BE2C (cell line): ENCODE results near the gene RNU5D-1.
"Not testable (repeated sequence)": the region's sequence is repeated elsewhere in the genome, so short reads cannot be mapped to it uniquely, and the experiment has no call there.

ENCODE experiments used
- DNase-seq: peaks from one replicate; pipeline ENCODE4 v3.0.0-alpha.2; 2020
- H3K27me3 ChIP-seq: fragments of 250-450 bp; sonication (Bioruptor Pico); 2 replicates; pipeline ENCODE4 v1.5.1; 2020; ENCODE audit warnings: mild to moderate bottlenecking
- H3K36me3 ChIP-seq: fragments of 250-450 bp; sonication (Bioruptor Pico); 2 replicates; pipeline ENCODE4 v1.5.1; 2020; ENCODE audit warnings: mild to moderate bottlenecking
- H3K4me1 ChIP-seq: fragments of 250-450 bp; sonication (Bioruptor Pico); 2 replicates; pipeline ENCODE4 v1.5.1; 2020
- H3K4me3 ChIP-seq: 2 replicates; pipeline ENCODE4 v1.5.1; 2011; ENCODE audit warnings: low read depth, low read length
- H3K9me3 ChIP-seq: fragments of 250-450 bp; sonication (Bioruptor Pico); 2 replicates; pipeline ENCODE4 v1.5.1; 2020
- CTCF ChIP-seq: IDR thresholded peaks from 2 replicates; pipeline ENCODE4 v1.5.1; 2012; ENCODE audit warnings: mild to moderate bottlenecking, low read depth, low read length

Gene RNU5D-1

DNA sequence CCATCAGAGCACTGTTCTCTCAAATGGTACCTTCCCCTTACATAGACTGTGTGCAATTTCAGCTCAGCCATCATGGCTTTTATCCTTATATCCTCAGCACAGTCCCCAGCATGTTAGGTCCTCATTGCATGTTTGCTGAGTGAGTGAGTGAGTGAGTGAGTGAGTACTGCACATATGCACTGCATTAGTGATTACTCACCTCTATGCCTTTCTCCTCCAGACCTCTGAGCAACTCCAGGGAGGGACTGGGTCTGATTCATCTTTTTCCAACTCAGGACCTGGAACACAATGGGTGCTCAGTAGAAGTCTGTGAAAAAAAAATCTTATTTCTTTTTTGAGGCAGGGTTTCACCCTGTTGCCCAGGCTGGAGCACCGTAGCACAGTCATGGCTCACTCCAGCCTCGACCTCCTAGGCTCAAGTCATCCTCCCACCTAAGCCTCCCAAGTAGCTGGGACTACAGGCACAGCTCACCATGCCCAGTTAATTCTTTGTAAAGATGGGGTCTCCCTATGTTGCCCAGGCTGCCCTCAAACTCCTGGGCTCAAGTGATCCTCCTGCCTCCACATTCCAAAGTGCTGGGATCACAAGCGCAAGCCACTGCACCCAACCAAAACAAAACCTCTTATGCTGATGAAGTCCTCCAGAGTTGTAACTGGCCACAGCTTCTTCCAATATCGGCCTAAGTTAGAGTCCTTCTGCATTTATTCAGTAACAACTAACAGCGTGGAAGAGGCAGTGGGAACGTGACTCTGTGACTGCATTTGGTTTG lies 23.7 kb downstream of the RNU5D-1 start:
- Histone ChIP-seq H3K36me3 (no peaks in the 10 kb centered on the region), H3K27me3 (no peaks in the 10 kb centered on the region), H3K9me3 (no peaks in the 10 kb centered on the region), H3K4me3 (no peak overlapping the region), H3K4me1 (no peaks in the 10 kb centered on the region)
- TF ChIP-seq CTCF, result no peak
- DNase-seq, result no peak

GRCh38 chr1:44705938-44706337 lies 25.0 kb downstream of the RNU5D-1 start:
- no peak overlapping the region for H3K4me3 ChIP-seq
- DNase-seq, result no peak

DNA sequence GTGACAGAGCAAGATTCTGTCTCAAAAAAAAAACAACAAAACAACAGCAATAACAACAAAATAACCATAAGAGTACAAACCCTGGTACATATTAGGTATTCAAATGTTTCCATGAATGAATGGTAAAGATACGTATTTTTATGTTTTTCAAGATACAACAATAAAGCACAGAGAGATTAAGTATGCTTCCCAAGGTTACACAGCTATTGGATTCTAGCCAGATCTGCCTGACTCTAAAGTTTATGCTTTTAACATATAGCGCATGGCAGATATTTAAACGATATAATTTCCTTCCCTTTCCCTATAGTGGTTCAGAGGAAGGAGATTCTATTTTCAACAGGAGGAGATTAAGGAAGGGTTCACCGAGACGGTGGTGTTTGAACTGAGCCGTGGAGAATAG lies 25.5 kb downstream of the RNU5D-1 start:
- Histone ChIP-seq H3K9me3 (no peaks in the 10 kb centered on the region), H3K4me1 (no peaks in the 10 kb centered on the region), H3K4me3 (no peak overlapping the region), H3K27me3 (no peaks in the 10 kb centered on the region), H3K36me3 (no peaks in the 10 kb centered on the region)
- TF ChIP-seq CTCF, result no peak
- DNase-seq, result no peak

More at GRCh38 chr1:44705938-44706337, 25.0 kb downstream of the RNU5D-1 start:
- H3K27me3 ChIP-seq, result no peaks in the 10 kb centered on the region
- H3K9me3 ChIP-seq, result no peaks in the 10 kb centered on the region
- H3K4me1 ChIP-seq, result no peaks in the 10 kb centered on the region
- H3K36me3 ChIP-seq, result no peaks in the 10 kb centered on the region
- no peak for TF ChIP-seq CTCF

- no peak for TF ChIP-seq CTCF
- DNase-seq, result no peak
- H3K4me3 ChIP-seq, result no peak overlapping the region
- H3K9me3 ChIP-seq, result no peaks in the 10 kb centered on the region
- H3K4me1 ChIP-seq, result no peaks in the 10 kb centered on the region
- no peaks in the 10 kb centered on the region for H3K27me3 ChIP-seq
- no peaks in the 10 kb centered on the region for H3K36me3 ChIP-seq
Observed at GRCh38 chr1:44701141-44701573, 29.8 kb downstream of the RNU5D-1 start.

- no peak for TF ChIP-seq CTCF
- Histone ChIP-seq H3K4me3 (no peak overlapping the region), H3K27me3 (no peaks in the 10 kb centered on the region), H3K4me1 (no peaks in the 10 kb centered on the region), H3K36me3 (no peaks in the 10 kb centered on the region), H3K9me3 (no peaks in the 10 kb centered on the region)
- no peak for DNase-seq
Observed at GRCh38 chr1:44700573-44700972, 30.4 kb downstream of the RNU5D-1 start.

DNA sequence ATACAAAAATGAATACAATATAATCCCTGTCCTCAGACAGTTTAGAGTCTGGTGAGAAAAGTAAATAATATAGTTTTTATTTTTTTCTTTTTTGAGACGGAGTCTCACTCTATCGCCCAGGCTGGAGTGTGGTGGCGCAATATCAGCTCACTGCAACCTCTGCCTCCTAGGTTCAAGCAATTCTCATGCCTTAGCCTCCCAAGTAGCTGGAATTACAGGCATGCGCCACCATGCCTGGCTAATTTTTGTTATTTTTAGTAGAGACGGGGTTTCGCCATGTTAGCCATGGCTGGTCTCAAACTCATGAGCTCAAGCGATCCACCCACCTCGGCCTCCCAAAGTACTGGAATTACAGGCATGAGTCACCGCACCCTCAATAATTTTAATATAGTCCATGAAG lies 31.6 kb downstream of the RNU5D-1 start:
- not testable (repeated sequence) for H3K27me3 ChIP-seq, H3K4me1 ChIP-seq, H3K4me3 ChIP-seq, H3K9me3 ChIP-seq, H3K36me3 ChIP-seq, DNase-seq
